Measurements from ENCODE around the gene C1QTNF12.

Gene C1QTNF12

GRCh38 chr1:1285102-1285571 lies 38.6 kb upstream of the C1QTNF12 start:
- Histone ChIP-seq H3K9me2 (ENCODE audit: low read depth, low read length) (no peaks in the 10 kb centered on the region), H3F3A (ENCODE audit: insufficient read depth, low read length) (no peaks in the 10 kb centered on the region), H3K4me1 (ENCODE audit: insufficient read depth, low read length, severe bottlenecking) (no peaks in the 10 kb centered on the region), H3K79me2 (ENCODE audit: insufficient read depth, low read length) (no peaks in the 10 kb centered on the region), H3K4me3 (ENCODE audit: low read depth, low read length, poor library complexity, severe bottlenecking) (no peak overlapping the region), H3K27ac (ENCODE audit: low read depth, low read length, poor library complexity, severe bottlenecking) (no peak overlapping the region), H3K27me3 (ENCODE audit: insufficient read depth, low read length) (no peaks in the 10 kb centered on the region; the same call in 1 of the 2 replicates), H3K4me2 (ENCODE audit: low read length) (no peak overlapping the region), H3K9me3 (ENCODE audit: low read length) (no peaks in the 10 kb centered on the region), H2AFZ (ENCODE audit: low read length) (no peak overlapping the region), H4K20me1 (ENCODE audit: insufficient read depth, low read length) (no peaks in the 10 kb centered on the region), H3K9ac (ENCODE audit: low read length) (no peak overlapping the region), H3K36me3 (ENCODE audit: insufficient read depth, low read length) (no peaks in the 10 kb centered on the region)
- TF ChIP-seq, protein P1, sequence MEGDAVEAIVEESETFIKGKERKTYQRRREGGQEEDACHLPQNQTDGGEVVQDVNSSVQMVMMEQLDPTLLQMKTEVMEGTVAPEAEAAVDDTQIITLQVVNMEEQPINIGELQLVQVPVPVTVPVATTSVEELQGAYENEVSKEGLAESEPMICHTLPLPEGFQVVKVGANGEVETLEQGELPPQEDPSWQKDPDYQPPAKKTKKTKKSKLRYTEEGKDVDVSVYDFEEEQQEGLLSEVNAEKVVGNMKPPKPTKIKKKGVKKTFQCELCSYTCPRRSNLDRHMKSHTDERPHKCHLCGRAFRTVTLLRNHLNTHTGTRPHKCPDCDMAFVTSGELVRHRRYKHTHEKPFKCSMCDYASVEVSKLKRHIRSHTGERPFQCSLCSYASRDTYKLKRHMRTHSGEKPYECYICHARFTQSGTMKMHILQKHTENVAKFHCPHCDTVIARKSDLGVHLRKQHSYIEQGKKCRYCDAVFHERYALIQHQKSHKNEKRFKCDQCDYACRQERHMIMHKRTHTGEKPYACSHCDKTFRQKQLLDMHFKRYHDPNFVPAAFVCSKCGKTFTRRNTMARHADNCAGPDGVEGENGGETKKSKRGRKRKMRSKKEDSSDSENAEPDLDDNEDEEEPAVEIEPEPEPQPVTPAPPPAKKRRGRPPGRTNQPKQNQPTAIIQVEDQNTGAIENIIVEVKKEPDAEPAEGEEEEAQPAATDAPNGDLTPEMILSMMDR (IDR thresholded peaks at IDR 0.05; ENCODE audit: low read length), result no peak
- TF ChIP-seq EZH2 (IDR thresholded peaks at IDR 0.05; ENCODE audit: borderline replicate concordance, low read length), result no peak

DNA sequence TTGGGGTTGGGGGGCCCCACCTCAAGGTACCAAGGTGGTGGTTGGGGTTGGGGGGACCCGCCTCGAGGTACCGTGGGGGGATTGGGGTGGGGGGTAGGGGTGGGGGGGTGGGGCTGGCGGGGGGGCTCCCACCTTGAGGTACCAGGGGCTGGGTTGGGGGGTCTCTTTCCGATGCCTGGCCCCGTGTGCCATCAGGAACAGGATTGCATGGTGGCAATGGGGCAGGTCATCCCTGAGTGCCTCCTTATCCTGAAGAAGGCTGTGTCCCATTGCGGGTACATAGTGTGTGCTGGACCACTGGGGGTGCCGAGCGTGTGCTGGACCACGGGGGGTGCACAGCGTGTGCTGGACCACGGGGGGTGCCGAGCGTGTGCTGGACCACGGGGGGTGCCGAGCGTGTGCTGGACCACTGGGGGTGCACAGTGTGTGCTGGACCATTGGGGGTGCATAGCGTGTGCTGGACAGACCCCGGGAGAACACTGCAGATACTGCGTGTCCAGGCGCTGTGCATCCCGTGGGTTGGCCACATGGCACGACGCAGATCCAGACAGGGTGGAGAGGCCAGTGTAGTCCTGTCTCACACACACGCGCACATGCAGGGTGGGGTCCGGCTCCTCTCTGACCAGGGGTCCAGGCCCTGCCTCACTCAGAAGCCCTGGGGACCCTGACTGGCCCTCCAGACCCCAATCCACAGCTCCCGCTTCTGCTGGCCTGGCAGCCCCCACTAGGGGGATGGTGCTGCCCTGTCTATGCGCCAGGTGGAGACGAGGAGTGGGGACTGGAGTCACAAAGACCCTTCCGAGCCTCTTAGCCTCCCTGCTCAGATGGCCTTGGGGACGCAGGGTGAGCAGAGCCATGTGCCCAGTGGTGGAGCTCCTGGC lies 37.9 kb upstream of the C1QTNF12 start:
- Histone ChIP-seq H4K20me1 (ENCODE audit: insufficient read depth, low read length) (no peaks in the 10 kb centered on the region), H3K9ac (ENCODE audit: low read length) (no peak overlapping the region), H3K27me3 (ENCODE audit: insufficient read depth, low read length) (no peaks in the 10 kb centered on the region; the same call in 1 of the 2 replicates), H3K9me2 (ENCODE audit: low read depth, low read length) (no peaks in the 10 kb centered on the region), H3K9me3 (ENCODE audit: low read length) (no peaks in the 10 kb centered on the region), H3K4me2 (ENCODE audit: low read length) (no peak overlapping the region), H3K79me2 (ENCODE audit: insufficient read depth, low read length) (no peaks in the 10 kb centered on the region), H2AFZ (ENCODE audit: low read length) (no peak overlapping the region), H3K4me1 (ENCODE audit: insufficient read depth, low read length, severe bottlenecking) (no peaks in the 10 kb centered on the region), H3K36me3 (ENCODE audit: insufficient read depth, low read length) (no peaks in the 10 kb centered on the region), H3K27ac (ENCODE audit: low read depth, low read length, poor library complexity, severe bottlenecking) (no peak overlapping the region), H3K4me3 (ENCODE audit: low read depth, low read length, poor library complexity, severe bottlenecking) (no peak overlapping the region), H3F3A (ENCODE audit: insufficient read depth, low read length) (no peaks in the 10 kb centered on the region)
- no peak for TF ChIP-seq EZH2 (IDR thresholded peaks at IDR 0.05; ENCODE audit: borderline replicate concordance, low read length)
- TF ChIP-seq, protein P1 (IDR thresholded peaks at IDR 0.05; ENCODE audit: low read length), result no peak

DNA sequence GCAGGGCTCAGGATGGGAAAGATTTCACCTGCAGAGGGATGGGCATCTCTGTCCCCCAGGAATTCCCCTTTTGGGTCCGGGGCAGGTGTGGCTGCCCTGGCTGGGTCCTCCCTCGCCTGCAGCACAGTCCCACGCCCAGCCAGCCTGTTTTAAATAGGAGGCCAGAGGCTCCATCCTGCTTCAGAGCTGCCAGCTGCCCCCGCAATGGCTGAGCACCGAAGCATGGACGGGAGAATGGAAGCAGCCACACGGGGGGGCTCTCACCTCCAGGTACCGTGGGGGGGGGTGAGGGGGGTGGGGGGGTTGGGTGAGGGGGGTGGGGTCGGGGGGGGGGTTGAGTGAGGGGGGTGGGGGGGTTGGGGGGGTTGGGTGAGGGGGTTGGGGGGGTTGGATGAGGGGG lies 37.3 kb upstream of the C1QTNF12 start:
- no peaks in the 10 kb centered on the region for H3K9me3 ChIP-seq (ENCODE audit: low read length)
- no peak overlapping the region for H3K9ac ChIP-seq (ENCODE audit: low read length)
- H3K4me2 ChIP-seq (ENCODE audit: low read length), result no peak overlapping the region
- no peaks in the 10 kb centered on the region for H4K20me1 ChIP-seq (ENCODE audit: insufficient read depth, low read length)
- H3K4me1 ChIP-seq (ENCODE audit: insufficient read depth, low read length, severe bottlenecking), result no peaks in the 10 kb centered on the region
- no peaks in the 10 kb centered on the region for H3K9me2 ChIP-seq (ENCODE audit: low read depth, low read length)
- no peak for TF ChIP-seq EZH2 (IDR thresholded peaks at IDR 0.05; ENCODE audit: borderline replicate concordance, low read length)
- TF ChIP-seq, protein P1 (IDR thresholded peaks at IDR 0.05; ENCODE audit: low read length), result no peak
- no peaks in the 10 kb centered on the region for H3F3A ChIP-seq (ENCODE audit: insufficient read depth, low read length)
- H3K27ac ChIP-seq (ENCODE audit: low read depth, low read length, poor library complexity, severe bottlenecking), result no peak overlapping the region
- no peak overlapping the region for H3K4me3 ChIP-seq (ENCODE audit: low read depth, low read length, poor library complexity, severe bottlenecking)
- no peak overlapping the region for H2AFZ ChIP-seq (ENCODE audit: low read length)
- H3K27me3 ChIP-seq (ENCODE audit: insufficient read depth, low read length), result no peaks in the 10 kb centered on the region; the same call in 1 of the 2 replicates
- no peaks in the 10 kb centered on the region for H3K36me3 ChIP-seq (ENCODE audit: insufficient read depth, low read length)
- no peaks in the 10 kb centered on the region for H3K79me2 ChIP-seq (ENCODE audit: insufficient read depth, low read length)

Measured in OCI-LY1 (cell line).